Esophagus squamous epithelium (tissue), 5 donors: Measurements from ENCODE around the gene ZNF296. TPM values are rescaled to one million over a fixed set of nuclear protein-coding genes. Genes with fewer than 3 reads are reported as not detected.

ENCODE experiments used
- DNase-seq: peaks from one replicate; lab custom pipeline; 2025; lab: John Stamatoyannopoulos, UW
- H3K27ac ChIP-seq, 4 donors: fragments of 200-600 bp; sonication (generic); one replicate each; pipeline ENCODE4 v1.5.1; 2016 to 2019; ENCODE audit warnings: mild to moderate bottlenecking in 1 of 4
- H3K27me3 ChIP-seq, 4 donors: fragments of 200-600 bp; sonication (generic); 1 replicate in 3 of 4; 2 replicates in 1 of 4; pipeline versions ENCODE4 v1.5.1 to v1.6.0; 2017 to 2021; ENCODE audit warnings: antibody characterized with exemption in 1 of 4
- H3K36me3 ChIP-seq, 3 donors: fragments of 200-600 bp; sonication (generic); one replicate each; pipeline ENCODE4 v1.5.1; 2016 to 2019
- H3K4me1 ChIP-seq, 3 donors: fragments of 200-600 bp; sonication (generic); one replicate each; pipeline ENCODE4 v1.5.1; 2017 to 2019
- H3K4me3 ChIP-seq, 4 donors: fragments of 200-600 bp; sonication (generic); 1 replicate in 3 of 4; 2 replicates in 1 of 4; pipeline ENCODE4 v1.5.1; 2016 to 2019; ENCODE audit warnings: mild to moderate bottlenecking in 2 of 4, moderate library complexity in 1 of 4
- H3K9me3 ChIP-seq, 3 donors: fragments of 200-600 bp; sonication (generic); one replicate each; pipeline ENCODE4 v1.5.1; 2016 to 2019
- POLR2A ChIP-seq, 4 donors: fragments of 450-650 bp; IDR thresholded peaks; one replicate each; pipeline ENCODE4 v1.6.1; 2017; ENCODE audit warnings: antibody characterized with exemption in 4 of 4, mild to moderate bottlenecking in 4 of 4, moderate library complexity in 3 of 4
- WGBS, 2 donors: methylation state at CpG; one replicate each; pipeline ENCODE4 v1.1.5; 2018; 5-methylcytosine and 5-hydroxymethylcytosine counted together
- intact Hi-C: fragments of 100-400 bp; cut with DNase I; formaldehyde crosslinking; loops from one replicate; pipeline ENCODE4 v1.15.0; 2022
- total RNA-seq, 4 donors: library from RNA; depleted of rRNA; stranded (reverse); fragments of >200 nt; gene quantifications; one replicate each; pipeline ENCODE4 v1.1.0, GENCODE V29; 2016
- TF ChIP-seq, protein P1 (sequence below), 6 experiments: fragments of 450-650 bp in 4 of 6; fragments of 200-600 bp in 2 of 6; sonication (generic) in 2 of 6; IDR thresholded peaks; one replicate each; pipeline ENCODE4 v1.5.1; 2016 to 2019; ENCODE audit warnings: antibody characterized with exemption in 6 of 6, mild to moderate bottlenecking in 4 of 6, moderate library complexity in 4 of 6
- donor health status: DM: yes; HTN: yes; CAD: no.

ZNF296 gene
- total RNA-seq, 4 donors from 2014 or later, result 4.0 to 17.7 (median 4.5) TPM

DNA sequence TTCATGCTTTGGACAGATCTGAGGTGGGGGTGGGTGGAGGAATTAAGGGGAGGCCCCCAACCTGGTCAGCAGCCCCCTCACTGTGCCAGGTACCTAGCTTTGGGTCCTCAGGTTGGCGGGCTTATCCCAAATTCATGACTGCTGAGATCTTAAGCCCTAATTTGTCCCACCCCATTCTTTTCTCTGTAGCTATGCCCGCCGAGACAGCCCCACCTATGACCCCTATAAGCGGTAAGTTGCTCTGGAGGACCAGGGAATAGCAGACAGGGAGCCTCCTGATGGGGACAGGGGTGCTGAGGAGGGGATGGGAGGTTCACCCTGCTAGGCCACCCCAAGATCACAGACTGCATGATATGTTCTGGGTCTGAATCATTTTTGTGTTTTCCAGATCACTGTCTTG is 14.3 kb downstream of the ZNF296 start:
- no peak overlapping the region for H3K27ac ChIP-seq
- H3K4me1 ChIP-seq, result peaks cover 0 to 9% (median 0%) of the 10 kb centered on the region in 3 donors
- no peak overlapping the region for H3K4me3 ChIP-seq
- H3K36me3 ChIP-seq, result peaks cover 65 to 99% (median 80%) of the 10 kb centered on the region in 3 donors
- WGBS, 2 donors, result 57 to 100% methylated on average over 1 of the region's 4 CpGs
- no peak for TF ChIP-seq POLR2A (IDR thresholded peaks at IDR 0.05)
- TF ChIP-seq, protein P1, sequence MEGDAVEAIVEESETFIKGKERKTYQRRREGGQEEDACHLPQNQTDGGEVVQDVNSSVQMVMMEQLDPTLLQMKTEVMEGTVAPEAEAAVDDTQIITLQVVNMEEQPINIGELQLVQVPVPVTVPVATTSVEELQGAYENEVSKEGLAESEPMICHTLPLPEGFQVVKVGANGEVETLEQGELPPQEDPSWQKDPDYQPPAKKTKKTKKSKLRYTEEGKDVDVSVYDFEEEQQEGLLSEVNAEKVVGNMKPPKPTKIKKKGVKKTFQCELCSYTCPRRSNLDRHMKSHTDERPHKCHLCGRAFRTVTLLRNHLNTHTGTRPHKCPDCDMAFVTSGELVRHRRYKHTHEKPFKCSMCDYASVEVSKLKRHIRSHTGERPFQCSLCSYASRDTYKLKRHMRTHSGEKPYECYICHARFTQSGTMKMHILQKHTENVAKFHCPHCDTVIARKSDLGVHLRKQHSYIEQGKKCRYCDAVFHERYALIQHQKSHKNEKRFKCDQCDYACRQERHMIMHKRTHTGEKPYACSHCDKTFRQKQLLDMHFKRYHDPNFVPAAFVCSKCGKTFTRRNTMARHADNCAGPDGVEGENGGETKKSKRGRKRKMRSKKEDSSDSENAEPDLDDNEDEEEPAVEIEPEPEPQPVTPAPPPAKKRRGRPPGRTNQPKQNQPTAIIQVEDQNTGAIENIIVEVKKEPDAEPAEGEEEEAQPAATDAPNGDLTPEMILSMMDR (IDR thresholded peaks at IDR 0.05), result no peak
- H3K9me3 ChIP-seq, result no peaks in the 10 kb centered on the region
- H3K27me3 ChIP-seq, result no peaks in the 10 kb centered on the region
- intact Hi-C loops, result no loop called here
- no peak for DNase-seq

DNA sequence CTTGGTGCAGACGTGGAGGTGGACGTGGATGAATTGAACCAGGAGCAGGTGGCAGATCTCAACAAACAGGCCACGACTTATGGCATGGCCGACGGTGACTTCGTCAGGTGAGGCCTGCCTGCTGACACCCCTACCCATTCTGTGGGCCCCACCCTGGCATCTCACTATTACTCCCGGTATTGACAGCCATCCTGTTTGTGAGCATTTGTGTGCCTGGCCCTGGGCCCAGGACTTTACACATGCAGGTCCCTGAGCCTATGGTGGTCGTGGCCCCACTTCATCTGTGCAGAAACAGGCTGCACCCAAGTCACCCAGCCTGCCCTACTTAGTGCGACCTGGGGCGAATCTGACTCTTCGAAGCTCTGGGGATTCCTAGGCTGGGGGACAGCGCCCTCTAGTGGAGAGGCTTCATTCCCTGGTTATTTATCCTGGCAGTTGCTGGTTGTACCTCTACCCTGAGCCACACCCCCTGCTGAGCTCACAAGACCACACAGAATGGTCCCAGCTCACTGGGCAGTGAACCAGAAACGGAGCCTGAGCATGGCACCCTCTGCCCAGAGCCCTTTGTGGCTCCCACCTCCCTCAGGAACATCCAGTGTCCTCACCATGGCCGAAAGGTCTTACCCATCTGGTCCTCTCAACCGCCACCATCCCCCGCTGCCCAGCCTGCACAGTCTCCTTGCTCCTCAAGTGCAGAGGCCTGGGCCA is 16.9 kb downstream of the ZNF296 start:
- WGBS, 2 donors, result 43 to 50% methylated on average over 8 to 15 of the region's 16 CpGs
- peaks cover 0 to 9% (median 0%) of the 10 kb centered on the region in 3 donors for H3K4me1 ChIP-seq
- no peak overlapping the region for H3K4me3 ChIP-seq
- H3K27ac ChIP-seq, result no peak overlapping the region
- H3K36me3 ChIP-seq, result peaks cover 61 to 99% (median 91%) of the 10 kb centered on the region in 3 donors
- H3K27me3 ChIP-seq, result no peaks in the 10 kb centered on the region
- no peak for TF ChIP-seq POLR2A (IDR thresholded peaks at IDR 0.05)
- TF ChIP-seq, protein P1 (IDR thresholded peaks at IDR 0.05), result peak; percentile 87 to 94 (median 92)
- no peaks in the 10 kb centered on the region for H3K9me3 ChIP-seq
- DNase-seq, result no peak
- intact Hi-C loops, result no loop called here

GRCh38 chr19:45058622-45059159 is 17.6 kb downstream of the ZNF296 start:
- Histone ChIP-seq H3K27ac (no peak overlapping the region), H3K9me3 (no peaks in the 10 kb centered on the region), H3K4me3 (no peak overlapping the region), H3K36me3 (peaks cover 53 to 99% (median 91%) of the 10 kb centered on the region in 3 donors), H3K27me3 (no peaks in the 10 kb centered on the region), H3K4me1 (peaks cover 0 to 9% (median 0%) of the 10 kb centered on the region in 3 donors)
- 83 to 86% methylated on average over 14 of the region's 14 CpGs for WGBS, 2 donors
- intact Hi-C loops, result no loop called here
- TF ChIP-seq POLR2A (IDR thresholded peaks at IDR 0.05), result no peak
- TF ChIP-seq, protein P1 (IDR thresholded peaks at IDR 0.05), result no peak
- DNase-seq, result no peak

DNA sequence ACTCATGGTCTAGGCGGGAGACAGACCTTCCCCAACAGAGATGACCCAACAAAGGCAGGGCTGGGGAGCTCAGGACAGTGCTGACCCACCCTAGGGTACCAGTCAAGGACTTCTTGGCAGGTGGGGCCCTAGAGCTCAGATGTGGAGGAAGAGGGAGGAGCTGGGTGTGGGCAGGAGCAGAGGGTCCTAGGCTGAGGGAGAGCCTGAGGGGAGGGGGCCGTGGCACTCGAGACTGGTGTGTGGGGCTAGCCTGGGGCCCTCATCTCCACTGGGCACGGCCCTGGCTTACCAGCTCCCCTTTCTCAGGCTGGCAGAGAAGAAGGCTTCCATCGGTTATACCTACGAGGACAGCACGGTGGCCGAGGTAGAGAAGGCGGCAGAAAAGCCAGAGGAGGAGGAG is 18.8 kb downstream of the ZNF296 start:
- 60 to 92% methylated on average over 2 to 5 of the region's 9 CpGs for WGBS, 2 donors
- no peak overlapping the region for H3K4me3 ChIP-seq
- no peak overlapping the region for H3K27ac ChIP-seq
- no peaks in the 10 kb centered on the region for H3K9me3 ChIP-seq
- TF ChIP-seq, protein P1 (IDR thresholded peaks at IDR 0.05), result no peak
- TF ChIP-seq POLR2A (IDR thresholded peaks at IDR 0.05), result no peak
- no peak for DNase-seq
- H3K36me3 ChIP-seq, result peaks cover 47 to 100% (median 84%) of the 10 kb centered on the region in 3 donors
- intact Hi-C loops, result no loop called here
- H3K27me3 ChIP-seq, result no peaks in the 10 kb centered on the region
- H3K4me1 ChIP-seq, result peaks cover under 1 to 13% (median under 1%) of the 10 kb centered on the region in 3 donors

GRCh38 chr19:45056831-45057230 is 19.4 kb downstream of the ZNF296 start:
- H3K4me1 ChIP-seq, result peaks cover 6 to 19% (median 7%) of the 10 kb centered on the region in 3 donors
- no peak overlapping the region for H3K27ac ChIP-seq
- TF ChIP-seq POLR2A (IDR thresholded peaks at IDR 0.05), result no peak
- TF ChIP-seq, protein P1 (IDR thresholded peaks at IDR 0.05), result no peak
- intact Hi-C loops, result no loop called here
- no peaks in the 10 kb centered on the region for H3K9me3 ChIP-seq
- DNase-seq, result no peak
- H3K4me3 ChIP-seq, result no peak overlapping the region
- peaks cover 45 to 100% (median 83%) of the 10 kb centered on the region in 3 donors for H3K36me3 ChIP-seq
- 88 to 92% methylated on average over 5 to 6 of the region's 8 CpGs for WGBS, 2 donors
- H3K27me3 ChIP-seq, result no peaks in the 10 kb centered on the region
